Peyer's patch (tissue), 4 donors: ENCODE measurements around the gene MAD1L1. TPM values are rescaled to one million over a fixed set of nuclear protein-coding genes. Genes with fewer than 3 reads are reported as not detected.

Source experiments
- DNase-seq, 3 donors: peaks; one replicate each; pipeline ENCODE4 v3.0.0-alpha.2; 2017 to 2019
- H3K27ac ChIP-seq, 4 donors: fragments of 200-600 bp; sonication (generic); one replicate each; pipeline ENCODE4 v1.5.1; 2016 to 2019
- H3K27me3 ChIP-seq, 2 donors: fragments of 200-600 bp; sonication (generic); one replicate each; pipeline ENCODE4 v1.5.1; 2019
- H3K36me3 ChIP-seq, 3 donors: fragments of 200-600 bp; sonication (generic); one replicate each; pipeline ENCODE4 v1.5.1; 2016 to 2019
- H3K4me1 ChIP-seq, 4 donors: fragments of 200-600 bp; sonication (generic); one replicate each; pipeline ENCODE4 v1.5.1; 2016 to 2019
- H3K4me3 ChIP-seq, 4 donors: fragments of 200-600 bp; sonication (generic); 1 replicate in 3 of 4; 2 replicates in 1 of 4; pipeline ENCODE4 v1.5.1; 2016 to 2019; ENCODE audit warnings: mild to moderate bottlenecking in 1 of 4
- H3K9me3 ChIP-seq, 4 donors: fragments of 200-600 bp; sonication (generic); one replicate each; pipeline ENCODE4 v1.5.1; 2016 to 2019; ENCODE audit warnings: mild to moderate bottlenecking in 1 of 4
- POLR2A ChIP-seq, 2 donors: fragments of 450-650 bp; IDR thresholded peaks; one replicate each; pipeline ENCODE4 v1.5.1; 2017; ENCODE audit warnings: antibody characterized with exemption in 2 of 2, mild to moderate bottlenecking in 2 of 2, moderate library complexity in 2 of 2
- total RNA-seq, 4 donors: library from RNA; depleted of rRNA; stranded (reverse); fragments of >200 nt; gene quantifications; one replicate each; pipeline ENCODE4 v1.1.0, GENCODE V29; 2016
- TF ChIP-seq, protein P1 (sequence below), 6 experiments: fragments of 450-650 bp in 4 of 6; fragments of 200-600 bp in 2 of 6; sonication (generic) in 1 of 6; IDR thresholded peaks; one replicate each; pipeline ENCODE4 v1.5.1; 2017 to 2019; ENCODE audit warnings: antibody characterized with exemption in 6 of 6, mild to moderate bottlenecking in 3 of 6, moderate library complexity in 1 of 6

The MAD1L1 gene
- total RNA-seq, 4 donors from 2014 or later: 43.9 to 417 (median 59.1) TPM

DNA sequence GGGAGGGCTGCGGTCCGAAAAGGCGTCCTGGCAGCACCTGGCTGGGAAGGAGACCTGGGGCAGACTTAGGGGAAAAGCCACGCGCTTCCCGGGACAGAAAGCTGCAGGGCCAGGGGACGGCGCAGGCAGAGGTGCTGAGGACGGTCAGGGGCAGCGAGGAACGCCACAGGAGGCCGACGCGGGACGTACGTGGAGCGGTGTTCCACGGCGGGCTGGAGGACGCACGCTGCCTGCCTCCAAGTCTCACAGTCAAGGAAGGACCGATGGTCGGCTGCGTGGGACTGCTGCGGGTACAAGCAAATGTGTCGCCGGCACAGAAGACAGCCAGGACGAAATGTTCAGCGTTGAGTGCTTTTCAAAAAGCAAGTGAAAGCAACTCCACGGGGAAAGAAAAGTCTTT is 317.4 kb downstream of the MAD1L1 start:
- no peaks in the 10 kb centered on the region for H3K9me3 ChIP-seq
- no peak overlapping the region for H3K4me3 ChIP-seq
- TF ChIP-seq, protein P1, sequence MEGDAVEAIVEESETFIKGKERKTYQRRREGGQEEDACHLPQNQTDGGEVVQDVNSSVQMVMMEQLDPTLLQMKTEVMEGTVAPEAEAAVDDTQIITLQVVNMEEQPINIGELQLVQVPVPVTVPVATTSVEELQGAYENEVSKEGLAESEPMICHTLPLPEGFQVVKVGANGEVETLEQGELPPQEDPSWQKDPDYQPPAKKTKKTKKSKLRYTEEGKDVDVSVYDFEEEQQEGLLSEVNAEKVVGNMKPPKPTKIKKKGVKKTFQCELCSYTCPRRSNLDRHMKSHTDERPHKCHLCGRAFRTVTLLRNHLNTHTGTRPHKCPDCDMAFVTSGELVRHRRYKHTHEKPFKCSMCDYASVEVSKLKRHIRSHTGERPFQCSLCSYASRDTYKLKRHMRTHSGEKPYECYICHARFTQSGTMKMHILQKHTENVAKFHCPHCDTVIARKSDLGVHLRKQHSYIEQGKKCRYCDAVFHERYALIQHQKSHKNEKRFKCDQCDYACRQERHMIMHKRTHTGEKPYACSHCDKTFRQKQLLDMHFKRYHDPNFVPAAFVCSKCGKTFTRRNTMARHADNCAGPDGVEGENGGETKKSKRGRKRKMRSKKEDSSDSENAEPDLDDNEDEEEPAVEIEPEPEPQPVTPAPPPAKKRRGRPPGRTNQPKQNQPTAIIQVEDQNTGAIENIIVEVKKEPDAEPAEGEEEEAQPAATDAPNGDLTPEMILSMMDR (IDR thresholded peaks at IDR 0.05): no peak
- no peak for TF ChIP-seq POLR2A (IDR thresholded peaks at IDR 0.05)
- no peaks in the 10 kb centered on the region for H3K36me3 ChIP-seq
- no peak for DNase-seq
- no peaks in the 10 kb centered on the region for H3K27me3 ChIP-seq
- H3K4me1 ChIP-seq: peaks cover 0 to 4% (median 0%) of the 10 kb centered on the region in 4 donors
- no peak overlapping the region for H3K27ac ChIP-seq

DNA sequence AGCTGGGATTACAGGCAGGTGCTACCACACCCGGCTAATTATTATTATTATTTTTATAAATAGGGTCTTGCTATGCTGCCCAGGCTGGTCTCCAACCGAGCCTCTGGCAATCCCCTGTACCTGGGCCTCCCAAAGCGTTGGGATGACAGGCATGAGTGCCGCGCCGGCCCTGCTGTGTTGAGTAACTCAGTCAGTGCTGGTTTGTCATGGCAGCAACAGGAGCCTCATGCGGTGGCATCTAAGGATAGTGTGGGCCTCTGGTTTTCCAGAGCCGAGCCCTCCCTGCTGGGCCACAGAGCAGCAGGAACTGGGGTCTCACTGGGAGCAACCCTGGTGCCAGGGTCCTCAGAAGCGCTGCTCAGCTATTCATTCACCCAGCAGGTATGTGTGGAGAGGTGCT is 318.0 kb downstream of the MAD1L1 start:
- Histone ChIP-seq H3K4me1 (peaks cover 0 to 4% (median 0%) of the 10 kb centered on the region in 4 donors), H3K27ac (no peak overlapping the region), H3K36me3 (no peaks in the 10 kb centered on the region), H3K27me3 (no peaks in the 10 kb centered on the region), H3K4me3 (no peak overlapping the region), H3K9me3 (no peaks in the 10 kb centered on the region)
- DNase-seq: no peak
- TF ChIP-seq POLR2A (IDR thresholded peaks at IDR 0.05): no peak
- TF ChIP-seq, protein P1 (IDR thresholded peaks at IDR 0.05): no peak

DNA sequence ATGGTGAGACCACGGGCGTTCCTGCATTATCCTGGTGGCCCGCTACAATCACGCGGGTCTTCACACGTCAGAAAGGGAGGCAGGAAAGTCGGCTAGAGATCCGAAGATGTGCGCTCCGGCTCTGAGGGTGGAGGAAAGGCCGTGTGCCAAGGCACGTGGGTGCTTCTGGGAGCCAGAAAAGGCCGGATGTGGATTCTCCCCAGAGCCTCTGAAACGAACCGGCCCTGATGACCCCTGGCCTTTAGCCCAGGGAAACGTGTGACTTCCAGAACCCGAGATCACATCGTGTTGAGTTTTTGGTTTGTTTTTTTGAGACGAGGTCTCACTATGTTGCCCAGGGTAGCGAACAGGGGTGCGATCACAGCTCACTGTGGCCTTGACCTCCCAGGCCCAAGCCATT is 318.4 kb downstream of the MAD1L1 start:
- no peaks in the 10 kb centered on the region for H3K36me3 ChIP-seq
- H3K4me3 ChIP-seq: no peak overlapping the region
- H3K4me1 ChIP-seq: peaks cover 0 to under 1% (median 0%) of the 10 kb centered on the region in 4 donors
- H3K27me3 ChIP-seq: no peaks in the 10 kb centered on the region
- H3K9me3 ChIP-seq: no peaks in the 10 kb centered on the region
- no peak for TF ChIP-seq POLR2A (IDR thresholded peaks at IDR 0.05)
- TF ChIP-seq, protein P1 (IDR thresholded peaks at IDR 0.05): no peak
- H3K27ac ChIP-seq: no peak overlapping the region
- DNase-seq: no peak

DNA sequence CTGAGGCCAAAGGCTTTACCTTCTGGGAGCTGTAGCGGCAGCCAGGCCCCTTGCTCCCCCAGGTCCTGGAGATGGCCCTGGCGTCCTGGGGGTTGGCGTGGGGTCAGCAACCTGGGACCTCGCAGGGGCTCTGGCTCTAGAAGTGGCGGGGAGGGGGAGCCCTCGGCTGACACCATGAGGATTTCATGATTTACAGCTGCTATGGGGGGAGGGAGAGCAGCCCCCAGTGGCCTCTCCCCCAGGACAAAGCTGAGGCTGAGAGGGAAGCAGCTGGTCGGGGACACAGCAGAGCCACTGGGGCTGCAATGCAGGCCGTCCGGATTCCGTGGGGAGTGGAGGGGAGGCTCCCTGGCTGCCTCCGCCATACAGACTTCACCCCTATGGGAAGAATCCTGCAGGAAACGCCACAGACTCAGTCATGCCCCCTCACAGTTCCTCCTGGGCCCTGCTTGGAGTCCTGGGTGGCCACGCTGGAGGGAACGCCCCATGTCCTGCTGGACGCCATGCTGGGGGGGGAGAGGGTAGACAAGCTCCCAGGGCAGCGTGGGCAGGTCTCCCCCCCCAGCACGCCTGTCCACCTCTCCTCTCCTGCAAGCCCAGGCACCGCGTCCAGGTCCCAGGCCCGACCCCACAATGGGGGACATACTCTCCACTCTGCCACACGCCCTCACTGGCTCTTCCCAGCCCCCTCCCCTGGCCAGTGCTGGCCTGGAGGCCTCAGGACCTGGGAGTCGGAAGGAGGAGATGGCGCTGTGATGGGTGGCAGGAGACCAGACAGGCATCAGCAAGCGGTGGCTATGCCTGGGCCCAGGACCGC is 319.1 kb downstream of the MAD1L1 start:
- no peaks in the 10 kb centered on the region for H3K36me3 ChIP-seq
- no peak overlapping the region for H3K27ac ChIP-seq
- H3K9me3 ChIP-seq: no peaks in the 10 kb centered on the region
- DNase-seq: no peak
- H3K27me3 ChIP-seq: no peaks in the 10 kb centered on the region
- no peak for TF ChIP-seq POLR2A (IDR thresholded peaks at IDR 0.05)
- TF ChIP-seq, protein P1 (IDR thresholded peaks at IDR 0.05): no peak
- no peaks in the 10 kb centered on the region for H3K4me1 ChIP-seq
- no peak overlapping the region for H3K4me3 ChIP-seq

DNA sequence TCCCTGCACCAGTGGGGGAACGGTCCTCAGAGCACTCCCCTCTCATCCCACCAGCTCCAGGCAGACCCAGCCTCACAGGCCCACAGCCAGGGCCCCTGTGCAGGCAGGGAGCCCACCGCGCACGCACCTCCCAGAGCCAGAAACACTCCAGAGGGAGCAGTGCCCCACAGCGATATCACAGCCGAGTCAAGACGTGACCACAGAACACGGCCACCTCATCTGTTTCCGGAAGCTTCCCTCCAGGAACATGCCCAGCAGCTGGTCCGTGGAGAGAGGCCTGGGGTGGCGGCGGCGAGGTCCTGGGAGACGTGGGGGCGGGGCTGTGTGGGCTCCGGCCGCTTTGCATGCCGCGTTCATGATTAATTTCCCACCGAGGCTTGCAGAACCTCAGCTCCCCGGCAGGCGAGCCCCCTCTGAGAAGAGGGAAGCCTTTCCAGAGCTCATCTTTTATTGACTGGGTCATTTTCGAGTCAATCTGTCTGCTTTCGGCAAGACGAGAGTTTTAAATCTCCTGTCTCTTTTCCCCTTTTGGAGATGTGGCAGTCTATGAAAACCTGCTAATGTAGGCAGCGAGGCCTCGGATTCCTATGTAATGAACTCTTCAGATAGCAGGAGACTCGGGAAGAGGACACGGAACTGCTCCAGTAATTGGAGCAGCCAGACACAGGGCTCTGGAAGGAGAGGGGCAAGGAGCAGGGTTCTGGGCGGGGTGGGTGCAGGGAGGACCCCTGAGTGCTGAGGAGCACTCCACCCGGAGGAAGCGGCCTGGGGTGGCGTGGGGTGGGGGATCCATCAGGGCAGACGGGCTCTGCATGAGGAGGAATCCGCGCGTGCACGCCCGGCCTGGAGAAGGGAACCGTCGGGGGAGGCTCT is 319.9 kb downstream of the MAD1L1 start:
- Histone ChIP-seq H3K27ac (no peak overlapping the region), H3K27me3 (no peaks in the 10 kb centered on the region), H3K4me1 (no peaks in the 10 kb centered on the region), H3K36me3 (no peaks in the 10 kb centered on the region), H3K4me3 (no peak overlapping the region), H3K9me3 (no peaks in the 10 kb centered on the region)
- no peak for DNase-seq
- TF ChIP-seq, protein P1 (IDR thresholded peaks at IDR 0.05): no peak
- no peak for TF ChIP-seq POLR2A (IDR thresholded peaks at IDR 0.05)
